HepG2 (cell line): ENCODE measurements around the gene SLC26A4. TPM values are rescaled to one million over a fixed set of nuclear protein-coding genes. Genes with fewer than 3 reads are reported as not detected.

Experiments used
- ATF3 ChIP-seq: sonication (generic); formaldehyde crosslinking; IDR thresholded peaks from 2 replicates; pipeline ENCODE4 v1.4.0; 2020; ENCODE audit warnings: missing genetic modification reagents
- BCLAF1 ChIP-seq: fragments of 450-650 bp; IDR thresholded peaks from 2 replicates; pipeline ENCODE4 v1.6.1; 2017; ENCODE audit warnings: mild to moderate bottlenecking
- BRF2 ChIP-seq: sonication (generic); formaldehyde crosslinking; IDR thresholded peaks from 2 replicates; pipeline ENCODE4 v1.8.1; 2022; ENCODE audit warnings: mild to moderate bottlenecking, missing genetic modification reagents
- HIC2 ChIP-seq: sonication (generic); formaldehyde crosslinking; IDR thresholded peaks from 2 replicates; pipeline ENCODE4 v1.9.0; 2022; ENCODE audit warnings: low read depth, missing genetic modification reagents
- HMGXB3 ChIP-seq: sonication (generic); formaldehyde crosslinking; IDR thresholded peaks from 2 replicates; pipeline ENCODE4 v1.4.0; 2020; ENCODE audit warnings: missing genetic modification reagents, borderline replicate concordance
- ISL2 ChIP-seq: sonication (generic); formaldehyde crosslinking; IDR thresholded peaks from 2 replicates; pipeline ENCODE4 v1.5.0; 2020; ENCODE audit warnings: missing genetic modification reagents
- KDM6A ChIP-seq: IDR thresholded peaks from 2 replicates; pipeline ENCODE4 v1.6.1; 2016; ENCODE audit warnings: low read depth
- MED1 ChIP-seq: sonication (generic); formaldehyde crosslinking; IDR thresholded peaks from 2 replicates; pipeline ENCODE4 v1.4.0; 2020; ENCODE audit warnings: missing genetic modification reagents
- MYNN ChIP-seq: sonication (generic); formaldehyde crosslinking; IDR thresholded peaks from 2 replicates; pipeline ENCODE4 v1.4.0; 2020; ENCODE audit warnings: mild to moderate bottlenecking, low read depth, missing genetic modification reagents
- POLR2AphosphoS5 ChIP-seq: IDR thresholded peaks from 2 replicates; pipeline ENCODE4 v1.6.1; 2012; ENCODE audit warnings: low read depth, low read length
- RFX1 ChIP-seq: fragments of 450-650 bp; IDR thresholded peaks from 2 replicates; pipeline ENCODE4 v1.6.1; 2017
- ZBTB3 ChIP-seq: sonication (generic); formaldehyde crosslinking; IDR thresholded peaks from 2 replicates; pipeline ENCODE4 v1.4.0; 2020; ENCODE audit warnings: low read depth, mild to moderate bottlenecking, moderate library complexity, missing genetic modification reagents, borderline replicate concordance
- ZNF136 ChIP-seq: sonication (generic); formaldehyde crosslinking; IDR thresholded peaks from 2 replicates; pipeline ENCODE4 v1.8.1; 2022; ENCODE audit warnings: low read depth, mild to moderate bottlenecking, moderate library complexity, missing genetic modification reagents
- ZNF232 ChIP-seq: sonication (generic); formaldehyde crosslinking; IDR thresholded peaks from 2 replicates; pipeline ENCODE4 v1.4.0; 2020; ENCODE audit warnings: missing genetic modification reagents, borderline replicate concordance
- ZNF430 ChIP-seq: sonication (generic); formaldehyde crosslinking; IDR thresholded peaks from 2 replicates; pipeline ENCODE4 v1.9.0; 2021; ENCODE audit warnings: mild to moderate bottlenecking, missing genetic modification reagents
- ZNF552 ChIP-seq: sonication (generic); formaldehyde crosslinking; IDR thresholded peaks from 2 replicates; pipeline ENCODE4 v1.9.0; 2022; ENCODE audit warnings: missing genetic modification reagents, mild to moderate bottlenecking, borderline replicate concordance
- ZNF703 ChIP-seq: sonication (generic); formaldehyde crosslinking; IDR thresholded peaks from 2 replicates; pipeline ENCODE4 v1.5.1; 2020; ENCODE audit warnings: missing genetic modification reagents, mild to moderate bottlenecking, moderate library complexity, borderline replicate concordance
- ZSCAN21 ChIP-seq: sonication (generic); formaldehyde crosslinking; IDR thresholded peaks from 2 replicates; pipeline ENCODE4 v1.8.0; 2022; ENCODE audit warnings: mild to moderate bottlenecking, missing genetic modification reagents, moderate library complexity, borderline replicate concordance
- polyA plus RNA-seq, 8 experiments: library from polyadenylated mRNA; depleted of rRNA in 3 of 8; stranded (reverse) in 7 of 8; unstranded in 1 of 8; fragments of >200 nt; fragmentation: Illumina TruSeq in 4 of 8; extraction: Trizol in 4 of 8; gene quantifications; 2 replicates each; pipeline versions ENCODE4 v1.2.1 to v1.2.3, GENCODE V29; 2011 to 2016; ENCODE audit warnings: low read depth in 4 of 8, missing spikeins in 1 of 8, mixed read lengths in 1 of 8; ENCODE audit not compliant: insufficient read depth in 1 of 8
- total RNA-seq, 5 experiments: library from RNA; depleted of rRNA; stranded (reverse); fragments of >200 nt; fragmentation: Illumina TruSeq; extraction: Trizol; gene quantifications; 2 replicates each; pipeline ENCODE4 v1.2.3, GENCODE V29; 2016; ENCODE audit warnings: low read depth in 1 of 5

The SLC26A4 gene
- total and polyA plus RNA-seq, 2 of the 13 experiments (the other 11 are each of a cell fraction or from before 2014, with no cell fraction given): 0.08 to 0.11 TPM

- 0 out of 2 replicates have a peak, but pooled peaks have one; percentile 2 for TF ChIP-seq ATF3 (CRISPR knock-in tag)
- 0 out of 2 replicates have a peak, but pooled peaks have one; percentile 27 for TF ChIP-seq HMGXB3 (CRISPR knock-in tag)
- 0 out of 2 replicates have a peak, but pooled peaks have one; percentile 59 for TF ChIP-seq ZNF232 (CRISPR knock-in tag)
- TF ChIP-seq ZNF430: peak; percentile 67; the same call in 1 of the 2 replicates
- peak; percentile 77 for TF ChIP-seq POLR2AphosphoS5
- no peak; the same call in 1 of the 2 replicates for TF ChIP-seq ZNF552 (CRISPR knock-in tag)
- no peak for TF ChIP-seq KDM6A (CRISPR knock-in tag)
- TF ChIP-seq BRF2: no peak
- 0 out of 2 replicates have a peak, but pooled peaks have one; percentile 75 for TF ChIP-seq ZNF136 (CRISPR knock-in tag)
- no peak for TF ChIP-seq ISL2
- no peak for TF ChIP-seq RFX1
- peak; percentile 63 for TF ChIP-seq MED1 (CRISPR knock-in tag)
- no peak; the same call in 1 of the 2 replicates for TF ChIP-seq HIC2
- TF ChIP-seq ZNF703 (CRISPR knock-in tag): no peak
- TF ChIP-seq ZSCAN21 (CRISPR knock-in tag): peak; percentile 72; the same call in 1 of the 2 replicates
- TF ChIP-seq BCLAF1: no peak
- no peak for TF ChIP-seq MYNN (CRISPR knock-in tag)
- TF ChIP-seq ZBTB3: no peak
Observed at GRCh38 chr7:107743567-107744344, 83.1 kb downstream of the SLC26A4 start, which contains the start of gene CBLL1 (continued).
